Small intestine (tissue), 7 donors: ENCODE results near the gene PTPRR. TPM values are rescaled to one million over a fixed set of nuclear protein-coding genes. Genes with fewer than 3 reads are reported as not detected.

Experiments used
- DNase-seq, 2 donors: peaks; one replicate each; pipeline versions ENCODE4 v3.0.0 to v3.0.0-alpha.2; 2013
- FAIRE-seq: peaks from 2 replicates; lab custom pipeline; 2012; peaks lifted over from hg19 to GRCh38; lab: Jason Lieb, UNC
- H3K27ac ChIP-seq, 3 donors: one replicate each; pipeline ENCODE4 v1.5.1; 2013; ENCODE audit warnings: low read length in 2 of 3, mild to moderate bottlenecking in 2 of 3, control low read depth in 1 of 3, inconsistent platforms in 1 of 3, low read depth in 1 of 3, moderate library complexity in 1 of 3
- H3K27me3 ChIP-seq, 3 donors: one replicate each; pipeline ENCODE4 v1.6.1; 2013; ENCODE audit warnings: low read length in 3 of 3, inconsistent platforms in 1 of 3; ENCODE audit not compliant: control insufficient read depth in 3 of 3, insufficient read depth in 3 of 3
- H3K36me3 ChIP-seq, 3 donors: one replicate each; pipeline ENCODE4 v1.6.1; 2013; ENCODE audit warnings: low read length in 3 of 3, inconsistent platforms in 1 of 3, low read depth in 1 of 3, mild to moderate bottlenecking in 1 of 3, moderate library complexity in 1 of 3; ENCODE audit not compliant: control insufficient read depth in 3 of 3, insufficient read depth in 2 of 3
- H3K4me1 ChIP-seq, 3 donors: one replicate each; pipeline ENCODE4 v1.6.1; 2013; ENCODE audit warnings: low read length in 2 of 3, inconsistent platforms in 1 of 3, low read depth in 1 of 3, mild to moderate bottlenecking in 1 of 3, moderate library complexity in 1 of 3; ENCODE audit not compliant: control insufficient read depth in 3 of 3, insufficient read depth in 2 of 3
- H3K4me3 ChIP-seq, 3 donors: one replicate each; pipeline ENCODE4 v1.5.1; 2013; ENCODE audit warnings: low read length in 3 of 3, control low read depth in 1 of 3, inconsistent platforms in 1 of 3, low read depth in 1 of 3, mild to moderate bottlenecking in 1 of 3, moderate library complexity in 1 of 3
- H3K9me3 ChIP-seq, 2 donors: one replicate each; pipeline ENCODE4 v1.6.1; 2013; ENCODE audit warnings: low read depth in 1 of 2, low read length in 1 of 2; ENCODE audit not compliant: control insufficient read depth in 2 of 2, insufficient read depth in 1 of 2
- WGBS, 3 donors: extraction: QIAGEN DNeasy Blood & Tissue Kit; methylation state at CpG; one replicate each; pipeline ENCODE4 v1.1.7; 2013; 5-methylcytosine and 5-hydroxymethylcytosine counted together
- polyA plus RNA-seq, 4 donors: library from polyadenylated mRNA; stranded (reverse) in 3 of 4; unstranded in 1 of 4; fragments of 200-250 nt in 3 of 4; fragments of 120-200 nt in 1 of 4; gene quantifications; one replicate each; pipeline versions ENCODE4 v1.2.1 to v1.2.3, GENCODE V29; 2013
- donor health status: healthy with polysubstance abuse.
- donor health status: control.
- donor health status: control.
- donor health status: Bipolar disorder and iron deficiency.
- donor health status: healthy.

The PTPRR gene
- polyA plus RNA-seq, 4 donors = 0.84 to 18.9 (median 5.4) TPM

GRCh38 chr12:70955415-70955814 lies 34.9 kb upstream of the PTPRR start:
- FAIRE-seq = no peak
- WGBS, 3 donors = 93 to 94% (median 94%) methylated on average over 1 of the region's 1 CpG
- Histone ChIP-seq H3K27ac (no peak overlapping the region), H3K9me3 (no peaks in the 10 kb centered on the region), H3K36me3 (no peaks in the 10 kb centered on the region), H3K27me3 (no peaks in the 10 kb centered on the region), H3K4me3 (no peak overlapping the region), H3K4me1 (no peaks in the 10 kb centered on the region)
- DNase-seq = no peak

DNA sequence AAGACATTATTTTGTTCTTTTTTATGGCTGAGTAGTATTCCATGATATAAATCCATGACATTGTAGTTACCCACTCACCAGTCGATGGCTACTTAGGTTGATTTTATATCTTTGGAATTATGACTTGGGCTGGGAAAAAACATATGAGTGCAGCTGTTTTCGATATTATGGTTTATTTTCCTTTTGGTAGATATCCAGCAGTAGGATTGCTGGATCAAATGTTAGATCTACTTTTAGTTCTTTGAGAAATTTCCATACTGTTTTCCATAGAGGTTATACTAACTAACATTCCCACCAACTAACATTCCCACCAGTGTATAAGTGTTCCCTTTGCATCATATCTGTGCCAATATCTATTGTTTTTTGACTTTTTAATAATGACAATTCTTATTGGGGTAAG lies 29.9 kb upstream of the PTPRR start:
- no peaks in the 10 kb centered on the region for H3K4me1 ChIP-seq
- H3K27ac ChIP-seq = no peak overlapping the region
- no peak for FAIRE-seq
- no peaks in the 10 kb centered on the region for H3K36me3 ChIP-seq
- no peaks in the 10 kb centered on the region for H3K27me3 ChIP-seq
- 66 to 88% (median 81%) methylated on average over 2 of the region's 2 CpGs for WGBS, 3 donors
- no peaks in the 10 kb centered on the region for H3K9me3 ChIP-seq
- DNase-seq = no peak
- no peak overlapping the region for H3K4me3 ChIP-seq

DNA sequence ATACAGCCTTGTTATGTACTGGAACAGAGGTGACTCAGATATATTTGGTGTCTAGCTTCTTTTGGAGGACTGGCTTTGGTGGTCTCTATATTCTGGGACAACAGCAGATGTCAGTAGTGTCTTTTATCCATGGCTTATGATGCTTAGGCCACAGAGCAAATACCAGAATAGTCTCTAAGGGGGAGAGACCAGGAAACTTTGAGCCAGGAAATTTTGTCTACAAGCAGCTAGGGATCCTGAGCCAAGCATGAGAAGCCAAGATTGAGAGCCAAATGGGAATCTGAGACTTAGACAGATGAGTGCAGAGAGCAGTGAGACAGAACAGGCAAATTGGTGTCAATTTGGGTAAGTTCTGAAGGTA lies 28.4 kb upstream of the PTPRR start:
- no peaks in the 10 kb centered on the region for H3K27me3 ChIP-seq
- H3K27ac ChIP-seq = no peak overlapping the region
- no peaks in the 10 kb centered on the region for H3K9me3 ChIP-seq
- no peaks in the 10 kb centered on the region for H3K4me1 ChIP-seq
- H3K36me3 ChIP-seq = no peaks in the 10 kb centered on the region
- no peak overlapping the region for H3K4me3 ChIP-seq
- DNase-seq (no peak), FAIRE-seq (no peak)

DNA sequence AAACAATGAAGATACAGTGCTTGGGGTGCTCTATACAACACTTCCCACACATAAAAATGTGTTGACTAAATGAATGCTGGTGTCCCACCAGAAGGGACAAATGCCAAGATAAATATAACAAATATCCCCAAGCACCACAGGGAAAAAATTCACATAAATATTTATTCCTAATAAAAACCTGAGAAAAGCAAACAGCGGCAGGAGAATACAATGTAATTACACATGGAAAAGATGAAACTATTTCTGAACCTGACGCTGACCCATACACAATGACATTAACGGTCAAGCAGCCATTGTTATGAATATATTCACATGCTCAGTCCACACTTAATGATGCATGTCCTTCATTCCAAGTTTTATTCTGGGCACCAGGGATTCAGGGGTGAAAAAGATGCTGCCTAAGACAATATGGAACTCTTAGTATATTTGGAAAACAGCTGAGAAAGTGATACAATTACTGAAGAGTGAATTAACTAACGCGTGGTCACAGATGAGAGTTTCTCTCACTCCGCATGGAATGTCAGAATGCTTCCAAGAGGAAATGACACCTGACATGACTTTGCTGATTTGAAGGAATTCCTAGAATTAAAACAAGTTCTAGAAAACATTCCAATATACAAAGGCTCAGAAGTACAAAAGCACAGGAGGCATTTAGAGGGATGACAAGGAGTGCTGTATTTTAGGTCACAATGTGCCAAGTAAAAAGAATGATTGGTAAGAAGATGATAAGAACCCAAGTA lies 27.9 kb upstream of the PTPRR start:
- H3K27me3 ChIP-seq = no peaks in the 10 kb centered on the region
- FAIRE-seq (no peak), DNase-seq (no peak)
- no peak overlapping the region for H3K4me3 ChIP-seq
- WGBS, 3 donors = 69 to 88% (median 80%) methylated on average over 6 of the region's 6 CpGs
- H3K27ac ChIP-seq = no peak overlapping the region
- no peaks in the 10 kb centered on the region for H3K36me3 ChIP-seq
- no peaks in the 10 kb centered on the region for H3K4me1 ChIP-seq
- no peaks in the 10 kb centered on the region for H3K9me3 ChIP-seq

GRCh38 chr12:70936203-70936813 lies 15.8 kb upstream of the PTPRR start:
- DNase-seq (no peak), FAIRE-seq (no peak)
- no peak overlapping the region for H3K27ac ChIP-seq
- peaks cover 0 to 7% (median 0%) of the 10 kb centered on the region in 3 donors for H3K27me3 ChIP-seq
- H3K4me1 ChIP-seq = no peaks in the 10 kb centered on the region
- no peaks in the 10 kb centered on the region for H3K36me3 ChIP-seq
- no peaks in the 10 kb centered on the region for H3K9me3 ChIP-seq
- 42 to 51% (median 47%) methylated on average over 3 of the region's 3 CpGs for WGBS, 3 donors
- H3K4me3 ChIP-seq = no peak overlapping the region

GRCh38 chr12:70933133-70933532 lies 12.6 kb upstream of the PTPRR start:
- Histone ChIP-seq H3K36me3 (no peaks in the 10 kb centered on the region), H3K27me3 (no peaks in the 10 kb centered on the region), H3K27ac (no peak overlapping the region), H3K9me3 (no peaks in the 10 kb centered on the region), H3K4me3 (no peak overlapping the region), H3K4me1 (no peaks in the 10 kb centered on the region)
- FAIRE-seq (no peak), DNase-seq (no peak)
- WGBS, 3 donors = 86 to 89% (median 88%) methylated on average over 4 of the region's 4 CpGs

DNA sequence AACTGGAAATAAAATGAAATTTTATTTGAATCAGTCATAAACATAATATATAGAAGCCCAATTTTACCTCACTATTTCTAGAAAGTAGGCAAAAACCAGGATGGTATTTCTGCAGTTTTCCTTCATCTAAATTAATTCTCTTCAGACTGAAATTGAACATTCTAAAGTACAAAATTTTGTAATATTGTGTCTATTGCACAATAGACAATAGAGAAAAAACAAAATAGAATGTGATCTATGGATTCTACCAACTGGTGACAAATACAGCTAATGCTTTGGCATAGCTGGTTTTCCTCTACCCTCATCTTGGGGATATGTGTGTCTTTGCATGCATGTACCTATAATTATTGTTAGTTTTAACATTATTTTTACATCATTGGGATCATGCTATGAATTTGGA lies 8.5 kb upstream of the PTPRR start:
- no peak for FAIRE-seq
- Histone ChIP-seq H3K9me3 (no peaks in the 10 kb centered on the region), H3K27ac (no peak overlapping the region), H3K4me3 (no peak overlapping the region), H3K4me1 (no peaks in the 10 kb centered on the region), H3K27me3 (no peaks in the 10 kb centered on the region), H3K36me3 (no peaks in the 10 kb centered on the region)
- no peak for DNase-seq

GRCh38 chr12:70928071-70928470 lies 7.5 kb upstream of the PTPRR start:
- no peaks in the 10 kb centered on the region for H3K4me1 ChIP-seq
- H3K4me3 ChIP-seq = no peak overlapping the region
- no peaks in the 10 kb centered on the region for H3K9me3 ChIP-seq
- no peak for FAIRE-seq
- 88 to 100% (median 93%) methylated on average over 1 of the region's 1 CpG for whole genome bisulfite sequencing, 3 donors
- no peak overlapping the region for H3K27ac ChIP-seq
- no peaks in the 10 kb centered on the region for H3K27me3 ChIP-seq
- no peak for DNase-seq
- no peaks in the 10 kb centered on the region for H3K36me3 ChIP-seq

DNA sequence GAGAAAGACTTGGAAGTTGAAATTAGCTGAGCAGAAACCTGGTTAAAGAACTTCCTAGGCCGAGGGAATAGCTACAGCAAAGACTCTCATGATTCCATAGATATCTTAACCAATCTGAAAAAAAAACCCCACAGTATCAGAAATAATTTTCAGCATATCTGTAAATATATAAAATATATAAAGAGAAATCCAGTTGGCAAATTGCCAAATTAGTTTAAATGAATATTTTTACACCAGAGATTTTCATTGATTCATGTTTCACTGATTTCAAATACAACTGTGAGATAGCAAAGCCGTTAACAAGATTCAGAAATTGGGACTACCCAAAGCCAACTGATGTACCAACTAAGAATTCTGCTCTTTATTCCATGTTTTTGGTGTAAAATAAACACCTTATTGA lies 6.8 kb upstream of the PTPRR start:
- WGBS, 3 donors = 77 to 82% (median 81%) methylated on average over 2 of the region's 2 CpGs
- FAIRE-seq = no peak
- no peak overlapping the region for H3K27ac ChIP-seq

More for the DNA sequence above, 6.8 kb upstream of the PTPRR start:
- no peaks in the 10 kb centered on the region for H3K36me3 ChIP-seq
- no peaks in the 10 kb centered on the region for H3K9me3 ChIP-seq
- no peak overlapping the region for H3K4me3 ChIP-seq
- no peak for DNase-seq
- H3K4me1 ChIP-seq = no peaks in the 10 kb centered on the region
- H3K27me3 ChIP-seq = no peaks in the 10 kb centered on the region
